PFSK-1 (cell line): ENCODE results near the gene EYA2.

Experiments
- FOXP2 ChIP-seq: optimal IDR thresholded peaks from 2 replicates; pipeline ENCODE3; 2011; ENCODE audit warnings: borderline replicate concordance, control low read depth, inconsistent platforms; ENCODE audit not compliant: insufficient read depth; ENCODE audit errors: extremely low read length, extremely low read depth
- POLR2AphosphoS5 ChIP-seq: IDR thresholded peaks from 2 replicates; pipeline ENCODE4 v1.6.1; 2012; ENCODE audit warnings: low read depth, mild to moderate bottlenecking, control low read depth, low read length, moderate library complexity
- REST ChIP-seq, 2 experiments: IDR thresholded peaks; 2 replicates each; pipeline versions ENCODE4 v1.6.1 to v1.8.0; 2011 to 2012; ENCODE audit warnings: low read depth in 2 of 2, low read length in 2 of 2, control low read depth in 1 of 2, inconsistent platforms in 1 of 2, mild to moderate bottlenecking in 1 of 2, moderate library complexity in 1 of 2; ENCODE audit not compliant: insufficient read depth in 1 of 2
- SIN3A ChIP-seq: IDR thresholded peaks from 2 replicates; pipeline ENCODE4 v1.6.1; 2012; ENCODE audit warnings: mild to moderate bottlenecking, low read length, moderate library complexity, borderline replicate concordance; ENCODE audit not compliant: insufficient read depth
- TAF1 ChIP-seq: IDR thresholded peaks from 2 replicates; pipeline ENCODE4 v1.6.1; 2012; ENCODE audit warnings: low read length, control low read depth, borderline replicate concordance; ENCODE audit not compliant: insufficient read depth

EYA2 gene

GRCh38 chr20:47174456-47175243 is 280.0 kb downstream of the EYA2 start:
- TF ChIP-seq SIN3A (no peak), POLR2AphosphoS5 (no peak), REST (IDR thresholded peaks at IDR 0.05; ENCODE audit: insufficient read depth in 1 of 2, low read depth in 2 of 2, low read length in 2 of 2) (no peak), FOXP2 (no peak)

GRCh38 chr20:47175493-47175892 is 280.9 kb downstream of the EYA2 start:
- no peak for TF ChIP-seq FOXP2
- no peak for TF ChIP-seq REST (IDR thresholded peaks at IDR 0.05; ENCODE audit: insufficient read depth in 1 of 2, low read depth in 2 of 2, low read length in 2 of 2)
- no peak for TF ChIP-seq POLR2AphosphoS5
- TF ChIP-seq SIN3A: no peak
- no peak for TF ChIP-seq TAF1

GRCh38 chr20:47178277-47178676 is 283.6 kb downstream of the EYA2 start:
- no peak for TF ChIP-seq REST (IDR thresholded peaks at IDR 0.05; ENCODE audit: insufficient read depth in 1 of 2, low read depth in 2 of 2, low read length in 2 of 2)
- no peak for TF ChIP-seq FOXP2
- TF ChIP-seq POLR2AphosphoS5: no peak
- TF ChIP-seq TAF1: no peak
- TF ChIP-seq SIN3A: no peak

- TF ChIP-seq REST (IDR thresholded peaks at IDR 0.05; ENCODE audit: insufficient read depth in 1 of 2, low read depth in 2 of 2, low read length in 2 of 2): no peak
- TF ChIP-seq FOXP2: no peak
- no peak for TF ChIP-seq POLR2AphosphoS5
- no peak for TF ChIP-seq TAF1
- TF ChIP-seq SIN3A: no peak
Observed at GRCh38 chr20:47178851-47179250, 284.2 kb downstream of the EYA2 start.
